ENCODE measurements around the gene SRCAP.

GRCh38 chr16:30747799-30748633 is 49.0 kb downstream of the SRCAP start, which contains the start of gene PHKG2:
- TF ChIP-seq CTCF (IDR thresholded peaks at IDR 0.05), result peak in 2 of 4 experiments; percentile 7 to 16
- peak; percentile 67 for TF ChIP-seq POLR2AphosphoS5 (IDR thresholded peaks at IDR 0.05)
